HEK293 (cell line): ENCODE results near the gene SREK1.

Experiments used
- KLF10 ChIP-seq: fragments of 450-650 bp; IDR thresholded peaks from 2 replicates; pipeline ENCODE4 v1.5.1; 2018; ENCODE audit warnings: missing biosample characterization, mild to moderate bottlenecking, missing genetic modification characterization
- TRIM28 ChIP-seq: IDR thresholded peaks from 2 replicates; pipeline ENCODE4 v1.6.1; 2011; ENCODE audit warnings: low read length, control low read depth, borderline replicate concordance
- YY1 ChIP-seq: fragments of 450-650 bp; formaldehyde crosslinking; IDR thresholded peaks from 2 replicates; pipeline ENCODE4 v1.5.1; 2018; ENCODE audit warnings: missing biosample characterization, missing genetic modification characterization
- ZNF274 ChIP-seq, 2 experiments: fragments of 200-500 bp in 1 of 2; fragments of 450-650 bp in 1 of 2; sonication (Bioruptor generic) in 1 of 2; formaldehyde crosslinking in 1 of 2; IDR thresholded peaks; 2 replicates each; pipeline versions ENCODE4 v1.5.1 to v1.6.1; 2014 to 2016; ENCODE audit warnings: borderline replicate concordance in 1 of 2, inconsistent platforms in 1 of 2, low read length in 1 of 2, missing biosample characterization in 1 of 2, missing genetic modification characterization in 1 of 2
- ZNF571 ChIP-seq: fragments of 450-650 bp; formaldehyde crosslinking; IDR thresholded peaks from 2 replicates; pipeline ENCODE4 v1.5.0; 2017; ENCODE audit warnings: missing biosample characterization, missing genetic modification characterization
- TF ChIP-seq, protein P1 (sequence below): fragments of 450-650 bp; formaldehyde crosslinking; IDR thresholded peaks from 2 replicates; pipeline ENCODE4 v1.5.1; 2016; ENCODE audit warnings: missing biosample characterization, missing genetic modification characterization
- TF ChIP-seq, protein P2 (sequence below): fragments of 450-650 bp; formaldehyde crosslinking; IDR thresholded peaks from 2 replicates; pipeline ENCODE4 v1.5.1; 2017; ENCODE audit warnings: missing biosample characterization, missing genetic modification characterization

DNA sequence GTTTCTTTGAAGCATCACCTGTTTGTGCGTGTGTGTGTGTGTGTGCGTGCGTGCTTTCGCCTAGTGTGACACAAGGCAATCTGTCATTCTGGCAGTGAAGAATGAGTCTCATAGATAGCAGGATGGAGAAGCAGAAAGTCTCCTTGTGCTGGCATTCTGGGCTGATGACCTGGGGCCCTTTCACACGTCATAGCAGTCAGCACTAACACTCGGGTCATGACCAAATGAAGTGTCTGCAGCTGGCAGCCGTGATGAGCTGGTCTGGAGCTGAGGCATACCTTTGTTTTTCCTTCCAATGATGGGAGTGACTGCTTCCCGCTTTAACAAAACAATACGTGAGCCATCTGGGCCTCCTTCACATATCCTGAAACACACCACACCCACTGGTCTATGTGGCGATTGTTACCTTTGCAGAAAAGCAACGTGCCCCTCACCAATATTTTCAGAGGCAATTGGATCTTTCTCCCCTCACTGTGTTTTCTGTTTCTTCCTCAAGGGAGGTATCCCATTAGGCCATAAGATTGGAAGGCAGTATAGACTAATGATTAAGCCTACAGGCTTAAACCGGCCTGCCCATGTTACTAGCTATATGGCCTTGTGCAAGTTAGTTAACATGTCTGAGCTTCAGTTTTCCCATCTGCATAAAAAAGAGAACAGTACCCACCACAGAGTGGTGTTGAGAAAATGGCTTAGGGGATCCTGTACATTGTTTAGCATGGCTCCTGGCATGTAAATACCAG is 88.8 kb downstream of the SREK1 start:
- TF ChIP-seq, protein P1, sequence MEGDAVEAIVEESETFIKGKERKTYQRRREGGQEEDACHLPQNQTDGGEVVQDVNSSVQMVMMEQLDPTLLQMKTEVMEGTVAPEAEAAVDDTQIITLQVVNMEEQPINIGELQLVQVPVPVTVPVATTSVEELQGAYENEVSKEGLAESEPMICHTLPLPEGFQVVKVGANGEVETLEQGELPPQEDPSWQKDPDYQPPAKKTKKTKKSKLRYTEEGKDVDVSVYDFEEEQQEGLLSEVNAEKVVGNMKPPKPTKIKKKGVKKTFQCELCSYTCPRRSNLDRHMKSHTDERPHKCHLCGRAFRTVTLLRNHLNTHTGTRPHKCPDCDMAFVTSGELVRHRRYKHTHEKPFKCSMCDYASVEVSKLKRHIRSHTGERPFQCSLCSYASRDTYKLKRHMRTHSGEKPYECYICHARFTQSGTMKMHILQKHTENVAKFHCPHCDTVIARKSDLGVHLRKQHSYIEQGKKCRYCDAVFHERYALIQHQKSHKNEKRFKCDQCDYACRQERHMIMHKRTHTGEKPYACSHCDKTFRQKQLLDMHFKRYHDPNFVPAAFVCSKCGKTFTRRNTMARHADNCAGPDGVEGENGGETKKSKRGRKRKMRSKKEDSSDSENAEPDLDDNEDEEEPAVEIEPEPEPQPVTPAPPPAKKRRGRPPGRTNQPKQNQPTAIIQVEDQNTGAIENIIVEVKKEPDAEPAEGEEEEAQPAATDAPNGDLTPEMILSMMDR (tag by site-specific recombination): no peak
- TF ChIP-seq ZNF274 (IDR thresholded peaks at IDR 0.05; ENCODE audit: low read length) (no peak), ZNF274 (tag by site-specific recombination; IDR thresholded peaks at IDR 0.05; ENCODE audit: borderline replicate concordance) (no peak), TRIM28 (no peak), YY1 (tag by site-specific recombination) (no peak), KLF10 (tag by site-specific recombination) (no peak), ZNF571 (tag by site-specific recombination) (no peak)
- TF ChIP-seq, protein P2, sequence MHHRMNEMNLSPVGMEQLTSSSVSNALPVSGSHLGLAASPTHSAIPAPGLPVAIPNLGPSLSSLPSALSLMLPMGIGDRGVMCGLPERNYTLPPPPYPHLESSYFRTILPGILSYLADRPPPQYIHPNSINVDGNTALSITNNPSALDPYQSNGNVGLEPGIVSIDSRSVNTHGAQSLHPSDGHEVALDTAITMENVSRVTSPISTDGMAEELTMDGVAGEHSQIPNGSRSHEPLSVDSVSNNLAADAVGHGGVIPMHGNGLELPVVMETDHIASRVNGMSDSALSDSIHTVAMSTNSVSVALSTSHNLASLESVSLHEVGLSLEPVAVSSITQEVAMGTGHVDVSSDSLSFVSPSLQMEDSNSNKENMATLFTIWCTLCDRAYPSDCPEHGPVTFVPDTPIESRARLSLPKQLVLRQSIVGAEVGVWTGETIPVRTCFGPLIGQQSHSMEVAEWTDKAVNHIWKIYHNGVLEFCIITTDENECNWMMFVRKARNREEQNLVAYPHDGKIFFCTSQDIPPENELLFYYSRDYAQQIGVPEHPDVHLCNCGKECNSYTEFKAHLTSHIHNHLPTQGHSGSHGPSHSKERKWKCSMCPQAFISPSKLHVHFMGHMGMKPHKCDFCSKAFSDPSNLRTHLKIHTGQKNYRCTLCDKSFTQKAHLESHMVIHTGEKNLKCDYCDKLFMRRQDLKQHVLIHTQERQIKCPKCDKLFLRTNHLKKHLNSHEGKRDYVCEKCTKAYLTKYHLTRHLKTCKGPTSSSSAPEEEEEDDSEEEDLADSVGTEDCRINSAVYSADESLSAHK: no peak
